K562 (cell line): ENCODE measurements around the gene NELL1. TPM values are rescaled to one million over a fixed set of nuclear protein-coding genes. Genes with fewer than 3 reads are reported as not detected.

Experiments
- ATAC-seq: fragments of 200-7000 bp; cut with Tn5 transposase; 3 replicates; pipeline ENCODE4 v1.9.1; 2020; ENCODE audit warnings: moderate library complexity
- BruUV-seq: library from RNA; stranded (reverse); fragments of 400-500 nt; replicated peaks from 2 replicates; lab custom pipeline; 2021; lab: Mats Ljungman, UMichigan
- CTCF ChIA-PET: fragments of 300-600 bp; formaldehyde crosslinking; extraction: SDS; loops from one replicate; lab custom pipeline; 2021; ENCODE audit warnings: low intra/inter-chr PET ratio; lab: Yijun Ruan, JAX
- POLR2A ChIA-PET: fragments of 300-600, 350-650 bp; sonication (Branson Sonifier 250); formaldehyde crosslinking; extraction: SDS; loops from one replicate; lab custom pipeline; 2021; ENCODE audit warnings: antibody characterized with exemption, inconsistent platforms; lab: Yijun Ruan, JAX
- DNase-seq, 4 experiments: peaks; one replicate each; pipeline versions ENCODE4 v3.0.0 to v3.0.0-alpha.2; 2011 to 2018; ENCODE audit warnings: low spot score in 3 of 4, mixed read lengths in 3 of 4; ENCODE audit errors: extremely low read depth in 1 of 4
- FAIRE-seq: peaks from 2 replicates; lab custom pipeline; 2011; peaks lifted over from hg19 to GRCh38; lab: Jason Lieb, UNC
- H2AFZ ChIP-seq: 2 replicates; pipeline ENCODE4 v1.6.0; 2011; ENCODE audit warnings: low read depth, low read length, control low read depth, inconsistent platforms
- H3K27ac ChIP-seq: fragments of 200-600 bp; 3 replicates; pipeline ENCODE4 v1.8.0; 2011; ENCODE audit warnings: low read depth, mild to moderate bottlenecking, control low read depth, inconsistent platforms, low read length, moderate library complexity, mixed read lengths; ENCODE audit errors: extremely low read depth
- H3K27me3 ChIP-seq, 2 experiments: fragments of 300-600 bp in 1 of 2; 2 replicates in 1 of 2; 3 replicates in 1 of 2; pipeline versions ENCODE4 v1.6.0 to v1.8.0; 2011; ENCODE audit warnings: inconsistent platforms in 2 of 2, low read length in 2 of 2, mild to moderate bottlenecking in 1 of 2, mixed read lengths in 1 of 2, moderate library complexity in 1 of 2; ENCODE audit not compliant: control insufficient read depth in 2 of 2, insufficient read depth in 2 of 2
- H3K36me3 ChIP-seq: fragments of 300-600 bp; 3 replicates; pipeline ENCODE4 v1.8.0; 2011; ENCODE audit warnings: mild to moderate bottlenecking, low read length, inconsistent platforms; ENCODE audit not compliant: control insufficient read depth, insufficient read depth
- H3K4me1 ChIP-seq, 2 experiments: fragments of 200-600 bp in 1 of 2; replicated peaks in 1 of 2; 2 replicates in 1 of 2; 3 replicates in 1 of 2; pipeline versions ENCODE4 v1.5.1 to v1.8.0; 2011; ENCODE audit warnings: inconsistent platforms in 2 of 2, low read length in 2 of 2, mild to moderate bottlenecking in 1 of 2, mixed read lengths in 1 of 2, moderate library complexity in 1 of 2; ENCODE audit not compliant: control insufficient read depth in 2 of 2, insufficient read depth in 2 of 2
- H3K4me2 ChIP-seq: 2 replicates; pipeline ENCODE4 v1.6.1; 2011; ENCODE audit warnings: low read length, control low read depth, inconsistent platforms, mixed read lengths; ENCODE audit not compliant: insufficient read depth
- H3K4me3 ChIP-seq: fragments of 200-600 bp; sonication (generic), shearing (Covaris generic); 2 replicates; pipeline ENCODE4 v1.5.1; 2016; ENCODE audit warnings: control low read depth, inconsistent platforms
- H3K79me2 ChIP-seq: fragments of 200-600 bp; 3 replicates; pipeline ENCODE4 v1.8.0; 2011; ENCODE audit warnings: low read length, inconsistent platforms; ENCODE audit not compliant: control insufficient read depth, insufficient read depth
- H3K9ac ChIP-seq, 2 experiments: 2 replicates each; pipeline versions ENCODE4 v1.6.0 to v1.6.1; 2011; ENCODE audit warnings: low read depth in 2 of 2, low read length in 2 of 2, control low read depth in 1 of 2, inconsistent platforms in 1 of 2, mild to moderate bottlenecking in 1 of 2, mixed read lengths in 1 of 2; ENCODE audit not compliant: insufficient read depth in 1 of 2
- H3K9me1 ChIP-seq: one replicate; pipeline ENCODE4 v1.6.0; 2011; ENCODE audit warnings: inconsistent platforms, mild to moderate bottlenecking, low read length, moderate library complexity; ENCODE audit not compliant: control insufficient read depth, insufficient read depth
- H3K9me3 ChIP-seq: replicated peaks from 2 replicates; pipeline ENCODE4 v1.5.1; 2011; ENCODE audit warnings: low read depth, low read length, inconsistent platforms; ENCODE audit not compliant: control insufficient read depth, insufficient read depth
- H4K20me1 ChIP-seq: replicated peaks from 2 replicates; pipeline ENCODE4 v1.6.1; 2011; ENCODE audit warnings: low read length, inconsistent platforms, mixed read lengths; ENCODE audit not compliant: control insufficient read depth, insufficient read depth
- ESRRB ChIP-seq: fragments of 250-450 bp; sonication (Bioruptor Pico); IDR thresholded peaks from 2 replicates; pipeline ENCODE4 v1.5.0; 2020; ENCODE audit warnings: mild to moderate bottlenecking, moderate library complexity, borderline replicate concordance
- MEF2D ChIP-seq: conservative IDR thresholded peaks from 2 replicates; pipeline ENCODE4 v1.6.1; 2016; ENCODE audit warnings: low read depth, missing genetic modification characterization, missing compliant biosample characterization
- ZNF239 ChIP-seq: fragments of 250-450 bp; sonication (Bioruptor Pico); IDR thresholded peaks from 2 replicates; pipeline ENCODE4 v1.4.0; 2020; ENCODE audit warnings: mild to moderate bottlenecking
- ZNF277 ChIP-seq: fragments of 250-450 bp; sonication (Bioruptor Pico); IDR thresholded peaks from 2 replicates; pipeline ENCODE4 v1.8.0; 2022; ENCODE audit warnings: inconsistent platforms, mild to moderate bottlenecking, moderate library complexity, borderline replicate concordance
- ZNF445 ChIP-seq: fragments of 250-450 bp; sonication (Bioruptor Pico); IDR thresholded peaks from 2 replicates; pipeline ENCODE4 v1.4.0; 2020; ENCODE audit warnings: low read depth, mild to moderate bottlenecking, moderate library complexity
- WGBS: fragments of 100-300 bp; shearing (Covaris generic); methylation state at CpG from one replicate; pipeline ENCODE4 v1.1.6; 2016; ENCODE audit warnings: low coverage, mixed read lengths; ENCODE audit not compliant: insufficient coverage; ENCODE audit errors: missing lambda C conversion rate; 5-methylcytosine and 5-hydroxymethylcytosine counted together
- in situ Hi-C: fragments of 300-500 bp; cut with MboI; formaldehyde crosslinking; loops from 4 replicates; pipeline ENCODE4 v1.15.0; 2018; ENCODE audit warnings: inconsistent platforms, mixed read lengths
- intact Hi-C: fragments of 100-400 bp; cut with micrococcal nuclease; formaldehyde crosslinking; loops from 2 replicates; pipeline ENCODE4 v1.14.2; 2022
- polyA plus RNA-seq, 8 experiments: library from polyadenylated mRNA; depleted of rRNA in 4 of 8; stranded (reverse) in 5 of 8; unstranded in 3 of 8; fragments of >200 nt; fragmentation: Nextera tagmentation in 2 of 8; fragmentation: Illumina TruSeq in 1 of 8; extraction: Ambion mirVana in 2 of 8; extraction: Trizol in 1 of 8; gene quantifications; 2 replicates each; pipeline versions ENCODE4 v1.2.1 to v1.2.3, GENCODE V29; 2011 to 2014; ENCODE audit warnings: inconsistent platforms in 1 of 8, missing spikeins in 1 of 8
- total RNA-seq, 7 experiments: library from RNA; depleted of rRNA in 6 of 7; stranded (reverse); fragments of >200 nt in 6 of 7; fragmentation: Illumina TruSeq in 2 of 7; extraction: Trizol in 2 of 7; gene quantifications; 2 replicates each; pipeline versions ENCODE4 v1.2.1 to v1.2.3, GENCODE V29; 2011 to 2021; ENCODE audit warnings: low replicate concordance in 1 of 7
- TF ChIP-seq, protein P1 (sequence below), 2 experiments: fragments of 450-650 bp; formaldehyde crosslinking in 1 of 2; IDR thresholded peaks; 2 replicates each; pipeline versions ENCODE4 v1.4.0 to v1.6.1; 2014 to 2020; ENCODE audit warnings: mild to moderate bottlenecking in 2 of 2, borderline replicate concordance in 1 of 2, low read depth in 1 of 2

Gene NELL1
- total and polyA plus RNA-seq, 9 of the 15 experiments (the other 6 are each of a cell fraction or from before 2014, with no cell fraction given) = not detected

DNA sequence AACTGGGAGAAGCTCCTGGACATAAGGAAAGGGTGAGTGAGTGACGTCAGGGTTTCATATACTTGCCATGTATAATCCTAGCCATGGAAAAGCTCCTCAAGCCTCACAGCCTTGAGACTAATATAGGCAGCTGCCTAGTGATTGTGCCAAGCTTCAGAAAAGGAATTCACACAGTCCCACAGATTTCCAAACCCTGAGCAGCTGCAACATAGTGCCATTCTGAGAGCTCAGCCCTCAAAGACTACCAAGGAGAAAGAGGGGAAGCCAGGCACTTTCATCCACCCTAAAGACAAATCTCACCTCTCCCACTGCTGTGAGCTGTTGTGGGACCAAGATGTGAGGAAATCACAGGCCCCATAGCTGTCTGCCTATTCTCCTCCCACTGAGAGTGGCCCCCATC is 815.6 kb downstream of the NELL1 start:
- Histone ChIP-seq H3K9me3 (no peaks in the 10 kb centered on the region), H3K4me2 (no peak overlapping the region), H3K27ac (no peak overlapping the region), H3K9me1 (no peaks in the 10 kb centered on the region), H3K36me3 (no peaks in the 10 kb centered on the region), H2AFZ (no peak overlapping the region), H3K4me1 (no peaks in the 10 kb centered on the region), H3K9ac (no peak overlapping the region), H3K79me2 (no peaks in the 10 kb centered on the region), H3K4me3 (no peak overlapping the region), H4K20me1 (no peaks in the 10 kb centered on the region), H3K27me3 (no peaks in the 10 kb centered on the region)
- 0% methylated on average over 1 of the region's 1 CpG for WGBS
- DNase-seq (no peak), FAIRE-seq (no peak), ATAC-seq (no peak)
- intact Hi-C loops = no loop called here
- TF ChIP-seq ZNF445 (CRISPR knock-in tag) (no peak), ESRRB (CRISPR knock-in tag) (no peak)
- CTCF ChIA-PET = no interaction called here
- POLR2A ChIA-PET = no interaction called here
- in situ Hi-C loops = no loop called here
- no TSS peak for BruUV-seq

DNA sequence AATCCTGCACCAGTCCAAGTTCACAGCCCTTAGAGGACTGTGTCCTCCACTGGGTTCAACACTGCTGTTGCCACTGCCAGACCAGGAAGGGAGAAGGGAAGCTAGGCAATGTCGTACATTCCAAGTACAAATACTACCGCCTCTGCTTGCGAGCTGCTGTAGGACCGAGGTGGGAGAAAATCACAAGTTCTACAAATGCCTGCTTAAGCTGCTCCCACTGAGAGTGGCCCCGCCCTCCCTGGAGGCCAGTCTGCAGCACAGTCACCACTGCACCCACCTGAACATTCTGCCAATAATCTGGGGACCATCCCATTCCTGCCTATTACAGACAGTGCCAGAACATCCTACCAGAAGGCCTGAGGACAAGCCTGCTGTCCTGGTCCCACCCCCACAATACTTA is 816.0 kb downstream of the NELL1 start:
- Histone ChIP-seq H3K79me2 (no peaks in the 10 kb centered on the region), H4K20me1 (no peaks in the 10 kb centered on the region), H3K36me3 (no peaks in the 10 kb centered on the region), H2AFZ (no peak overlapping the region), H3K9ac (no peak overlapping the region), H3K27ac (no peak overlapping the region), H3K4me1 (no peaks in the 10 kb centered on the region), H3K27me3 (no peaks in the 10 kb centered on the region), H3K4me3 (no peak overlapping the region), H3K4me2 (no peak overlapping the region), H3K9me1 (no peaks in the 10 kb centered on the region), H3K9me3 (no peaks in the 10 kb centered on the region)
- POLR2A ChIA-PET = no interaction called here
- no TSS peak for BruUV-seq
- 3% methylated on average over 5 of the region's 5 CpGs for WGBS
- FAIRE-seq = no peak
- CTCF ChIA-PET = no interaction called here
- intact Hi-C loops = no loop called here
- no peak for ATAC-seq
- in situ Hi-C loops = no loop called here
- DNase-seq = no peak
- TF ChIP-seq ZNF277 (CRISPR knock-in tag) = no peak
- no peak for TF ChIP-seq MEF2D
- TF ChIP-seq ZNF239 = no peak
- TF ChIP-seq, protein P1, sequence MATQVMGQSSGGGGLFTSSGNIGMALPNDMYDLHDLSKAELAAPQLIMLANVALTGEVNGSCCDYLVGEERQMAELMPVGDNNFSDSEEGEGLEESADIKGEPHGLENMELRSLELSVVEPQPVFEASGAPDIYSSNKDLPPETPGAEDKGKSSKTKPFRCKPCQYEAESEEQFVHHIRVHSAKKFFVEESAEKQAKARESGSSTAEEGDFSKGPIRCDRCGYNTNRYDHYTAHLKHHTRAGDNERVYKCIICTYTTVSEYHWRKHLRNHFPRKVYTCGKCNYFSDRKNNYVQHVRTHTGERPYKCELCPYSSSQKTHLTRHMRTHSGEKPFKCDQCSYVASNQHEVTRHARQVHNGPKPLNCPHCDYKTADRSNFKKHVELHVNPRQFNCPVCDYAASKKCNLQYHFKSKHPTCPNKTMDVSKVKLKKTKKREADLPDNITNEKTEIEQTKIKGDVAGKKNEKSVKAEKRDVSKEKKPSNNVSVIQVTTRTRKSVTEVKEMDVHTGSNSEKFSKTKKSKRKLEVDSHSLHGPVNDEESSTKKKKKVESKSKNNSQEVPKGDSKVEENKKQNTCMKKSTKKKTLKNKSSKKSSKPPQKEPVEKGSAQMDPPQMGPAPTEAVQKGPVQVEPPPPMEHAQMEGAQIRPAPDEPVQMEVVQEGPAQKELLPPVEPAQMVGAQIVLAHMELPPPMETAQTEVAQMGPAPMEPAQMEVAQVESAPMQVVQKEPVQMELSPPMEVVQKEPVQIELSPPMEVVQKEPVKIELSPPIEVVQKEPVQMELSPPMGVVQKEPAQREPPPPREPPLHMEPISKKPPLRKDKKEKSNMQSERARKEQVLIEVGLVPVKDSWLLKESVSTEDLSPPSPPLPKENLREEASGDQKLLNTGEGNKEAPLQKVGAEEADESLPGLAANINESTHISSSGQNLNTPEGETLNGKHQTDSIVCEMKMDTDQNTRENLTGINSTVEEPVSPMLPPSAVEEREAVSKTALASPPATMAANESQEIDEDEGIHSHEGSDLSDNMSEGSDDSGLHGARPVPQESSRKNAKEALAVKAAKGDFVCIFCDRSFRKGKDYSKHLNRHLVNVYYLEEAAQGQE (IDR thresholded peaks at IDR 0.05; ENCODE audit: borderline replicate concordance) = no peak
- TF ChIP-seq, protein P1 (CRISPR knock-in tag; IDR thresholded peaks at IDR 0.05; ENCODE audit: low read depth) = no peak
